Middle frontal gyrus (tissue), 1 donor: ENCODE results near the gene SRR.
"Not testable (repeated sequence)": the region's sequence is repeated elsewhere in the genome, so short reads cannot be mapped to it uniquely, and the experiment has no call there.

Experiments used
- DNase-seq: peaks from one replicate; pipeline ENCODE4 v3.0.0-alpha.2; 2015; ENCODE audit warnings: low spot score; ENCODE audit errors: extremely low spot score

SRR gene

GRCh38 chr17:2289878-2290478, 13.8 kb upstream of the SRR start:
- DNase-seq, result no peak

GRCh38 chr17:2292100-2292499, 11.7 kb upstream of the SRR start:
- no peak for DNase-seq

GRCh38 chr17:2295575-2295974, 8.2 kb upstream of the SRR start:
- DNase-seq, result no peak

GRCh38 chr17:2297023-2297422, 6.7 kb upstream of the SRR start:
- no peak for DNase-seq

- DNase-seq, result no peak
Observed at GRCh38 chr17:2299136-2299535, 4.6 kb upstream of the SRR start.

GRCh38 chr17:2299756-2300155, 4.0 kb upstream of the SRR start:
- no peak for DNase-seq

- DNase-seq, result no peak
Observed at GRCh38 chr17:2302778-2303203, 959 bp upstream of the SRR start.

GRCh38 chr17:2304931-2305330, 1.2 kb downstream of the SRR start:
- no peak for DNase-seq

GRCh38 chr17:2309338-2310154, 5.8 kb downstream of the SRR start:
- DNase-seq, result peak; percentile 6

- no peak for DNase-seq
Observed at GRCh38 chr17:2312736-2313135, 9.0 kb downstream of the SRR start.

GRCh38 chr17:2316916-2317205, 13.1 kb downstream of the SRR start:
- not testable (repeated sequence) for DNase-seq

GRCh38 chr17:2317796-2318195, 14.0 kb downstream of the SRR start:
- DNase-seq, result no peak

GRCh38 chr17:2319051-2319450, 15.3 kb downstream of the SRR start:
- no peak for DNase-seq

GRCh38 chr17:2321399-2321798, 17.6 kb downstream of the SRR start:
- no peak for DNase-seq

- no peak for DNase-seq
Observed at GRCh38 chr17:2323629-2324314, 20.0 kb downstream of the SRR start.

- DNase-seq, result no peak
Observed at GRCh38 chr17:2331303-2331702, 27.6 kb downstream of the SRR start.

GRCh38 chr17:2335726-2336214, 32.0 kb downstream of the SRR start:
- DNase-seq, result no peak

GRCh38 chr17:2336215-2336851, 32.6 kb downstream of the SRR start, which contains the start of gene TSR1:
Gene TSR1 (minus strand): TSS chr17:2336457. CDS start chr17:2336427, 30 bp downstream.
- peak; percentile 88 for DNase-seq

GRCh38 chr17:2336852-2337543, 33.2 kb downstream of the SRR start, which contains the start of gene SGSM2:
Gene SGSM2 (plus strand): TSS chr17:2337501. CDS start chr17:2337689, 188 bp downstream.
- DNase-seq, result peak; percentile 50

- DNase-seq, result no peak
Observed at GRCh38 chr17:2337544-2338314, 34.0 kb downstream of the SRR start.
